ENCODE measurements around the gene SMIM10.

SMIM10 gene

GRCh38 chrX:134971926-134972325 is 18.9 kb upstream of the SMIM10 start:
- H3K4me3 ChIP-seq (ENCODE audit: low read length) = no peak overlapping the region
- no peak for TF ChIP-seq CTCF (conservative IDR thresholded peaks at IDR 0.05; ENCODE audit: low read length)
- DNase-seq (ENCODE audit: low read depth) = peak; percentile 11

- DNase-seq (ENCODE audit: low read depth) = no peak
- H3K4me3 ChIP-seq (ENCODE audit: low read length) = no peak overlapping the region
- TF ChIP-seq CTCF (conservative IDR thresholded peaks at IDR 0.05; ENCODE audit: low read length) = no peak
Measured at GRCh38 chrX:134975516-134975915, 15.3 kb upstream of the SMIM10 start.

- DNase-seq (ENCODE audit: low read depth) = no peak
- no peak for TF ChIP-seq CTCF (conservative IDR thresholded peaks at IDR 0.05; ENCODE audit: low read length)
- no peak overlapping the region for H3K4me3 ChIP-seq (ENCODE audit: low read length)
Measured at GRCh38 chrX:134981910-134982309, 8.9 kb upstream of the SMIM10 start.

- H3K4me3 ChIP-seq (ENCODE audit: low read length) = no peak overlapping the region
- TF ChIP-seq CTCF (conservative IDR thresholded peaks at IDR 0.05; ENCODE audit: low read length) = no peak
- no peak for DNase-seq (ENCODE audit: low read depth)
Measured at GRCh38 chrX:134982748-134983147, 8.0 kb upstream of the SMIM10 start.

- DNase-seq (ENCODE audit: low read depth) = no peak
- H3K4me3 ChIP-seq (ENCODE audit: low read length) = no peak overlapping the region
- TF ChIP-seq CTCF (conservative IDR thresholded peaks at IDR 0.05; ENCODE audit: low read length) = no peak
Measured at GRCh38 chrX:134985479-134985878, 5.3 kb upstream of the SMIM10 start.

GRCh38 chrX:134990475-134990800 is 353 bp upstream of the SMIM10 start:
- DNase-seq (ENCODE audit: low read depth) = peak; percentile 46
- H3K4me3 ChIP-seq (ENCODE audit: low read length) = peak overlapping the region; percentile 52
- TF ChIP-seq CTCF (conservative IDR thresholded peaks at IDR 0.05; ENCODE audit: low read length) = no peak

GRCh38 chrX:134997646-134998045 is 6.9 kb downstream of the SMIM10 start:
- no peak for DNase-seq (ENCODE audit: low read depth)
- no peak for TF ChIP-seq CTCF (conservative IDR thresholded peaks at IDR 0.05; ENCODE audit: low read length)
- no peak overlapping the region for H3K4me3 ChIP-seq (ENCODE audit: low read length)

All from AG10803 (cell line).